ENCODE measurements around the gene CPED1.

The CPED1 gene

GRCh38 chr7:121330053-121330833 lies 341.7 kb downstream of the CPED1 start:
- no peak for TF ChIP-seq CTCF (IDR thresholded peaks at IDR 0.05)

- TF ChIP-seq CTCF (IDR thresholded peaks at IDR 0.05): no peak
These were observed 342.5 kb downstream of the CPED1 start for GRCh38 chr7:121331048-121331447.

- no peak for TF ChIP-seq CTCF (IDR thresholded peaks at IDR 0.05)
These were observed 343.1 kb downstream of the CPED1 start for GRCh38 chr7:121331574-121331973.

- no peak for TF ChIP-seq CTCF (IDR thresholded peaks at IDR 0.05)
These were observed 345.9 kb downstream of the CPED1 start for GRCh38 chr7:121334376-121334775.

GRCh38 chr7:121334875-121335648 lies 346.6 kb downstream of the CPED1 start:
- TF ChIP-seq CTCF (IDR thresholded peaks at IDR 0.05): no peak

- TF ChIP-seq CTCF (IDR thresholded peaks at IDR 0.05): no peak
These were observed 348.1 kb downstream of the CPED1 start for GRCh38 chr7:121336579-121336978.

GRCh38 chr7:121337398-121337797 lies 348.9 kb downstream of the CPED1 start:
- TF ChIP-seq CTCF (IDR thresholded peaks at IDR 0.05): peak; percentile 64

Measured in LNCAP (cell line).